ENCODE measurements around the gene CCDC196. TPM values are rescaled to one million over a fixed set of nuclear protein-coding genes. Genes with fewer than 3 reads are reported as not detected.
A peak's percentile ranks its signal among the peaks of the same experiment; 100 is the strongest.

CCDC196 gene
- total RNA-seq, 1 donor = not detected

- no peak overlapping the region for H3K4me3 ChIP-seq (ENCODE audit: low read depth, low read length)
- no peak for TF ChIP-seq CTCF (IDR thresholded peaks at IDR 0.05; ENCODE audit: insufficient read depth, low read length)
- no peak for DNase-seq (ENCODE audit: low read depth)
Measured at GRCh38 chr14:66490143-66491111, 4.3 kb downstream of the CCDC196 start.

- DNase-seq (ENCODE audit: low read depth) = no peak
- TF ChIP-seq CTCF (IDR thresholded peaks at IDR 0.05; ENCODE audit: insufficient read depth, low read length) = no peak
- no peak overlapping the region for H3K4me3 ChIP-seq (ENCODE audit: low read depth, low read length)
Measured at GRCh38 chr14:66493750-66494149, 7.6 kb downstream of the CCDC196 start.

- H3K4me3 ChIP-seq (ENCODE audit: low read depth, low read length) = no peak overlapping the region
- peak; percentile 81 for DNase-seq (ENCODE audit: low read depth)
- peak; percentile 85 for TF ChIP-seq CTCF (IDR thresholded peaks at IDR 0.05; ENCODE audit: insufficient read depth, low read length)
Measured at GRCh38 chr14:66495218-66496098, 9.3 kb downstream of the CCDC196 start.

GRCh38 chr14:66496188-66496807, 10.1 kb downstream of the CCDC196 start:
- no peak overlapping the region for H3K4me3 ChIP-seq (ENCODE audit: low read depth, low read length)
- peak; percentile 12 for DNase-seq (ENCODE audit: low read depth)
- no peak for TF ChIP-seq CTCF (IDR thresholded peaks at IDR 0.05; ENCODE audit: insufficient read depth, low read length)

- no peak overlapping the region for H3K4me3 ChIP-seq (ENCODE audit: low read depth, low read length)
- TF ChIP-seq CTCF (IDR thresholded peaks at IDR 0.05; ENCODE audit: insufficient read depth, low read length) = no peak
- no peak for DNase-seq (ENCODE audit: low read depth)
Measured at GRCh38 chr14:66496911-66497310, 10.7 kb downstream of the CCDC196 start.

- DNase-seq (ENCODE audit: low read depth) = no peak
- no peak for TF ChIP-seq CTCF (IDR thresholded peaks at IDR 0.05; ENCODE audit: insufficient read depth, low read length)
Measured at GRCh38 chr14:66498311-66498710, 12.1 kb downstream of the CCDC196 start.

More at GRCh38 chr14:66498311-66498710, 12.1 kb downstream of the CCDC196 start:
- no peak overlapping the region for H3K4me3 ChIP-seq (ENCODE audit: low read depth, low read length)
